HL-60 (cell line): Measurements from ENCODE around the gene EPHB2.
A peak's percentile ranks its signal among the peaks of the same experiment; 100 is the strongest.

Source experiments
- DNase-seq, 2 experiments: peaks; one replicate each; pipeline ENCODE4 v3.0.0-alpha.2; 2010 to 2020; ENCODE audit warnings: low read depth in 1 of 2, low spot score in 1 of 2
- H3K27ac ChIP-seq: fragments of 250-450 bp; sonication (Bioruptor Pico); replicated peaks from 2 replicates; pipeline ENCODE4 v1.5.1; 2020; ENCODE audit warnings: mild to moderate bottlenecking, moderate library complexity
- H3K27me3 ChIP-seq: fragments of 250-450 bp; sonication (Bioruptor Pico); 2 replicates; pipeline ENCODE4 v1.5.1; 2021; ENCODE audit warnings: mild to moderate bottlenecking, moderate library complexity; ENCODE audit not compliant: insufficient read depth, poor library complexity, severe bottlenecking
- H3K4me3 ChIP-seq: replicated peaks from 2 replicates; pipeline ENCODE4 v1.5.1; 2011; ENCODE audit warnings: mild to moderate bottlenecking, control low read depth, low read length; ENCODE audit not compliant: insufficient read depth
- GABPA ChIP-seq: IDR thresholded peaks from 2 replicates; pipeline ENCODE4 v1.6.1; 2012; ENCODE audit warnings: low read depth
- POLR2AphosphoS5 ChIP-seq: IDR thresholded peaks from 2 replicates; pipeline ENCODE4 v1.6.1; 2012; ENCODE audit warnings: low read depth
- SPI1 ChIP-seq: IDR thresholded peaks from 2 replicates; pipeline ENCODE4 v1.6.1; 2012; ENCODE audit warnings: low read depth, mild to moderate bottlenecking, borderline replicate concordance
- TF ChIP-seq, protein P1 (sequence below): IDR thresholded peaks from 2 replicates; pipeline ENCODE4 v1.6.1; 2012; ENCODE audit warnings: low read depth; ENCODE audit not compliant: insufficient replicate concordance
- TF ChIP-seq, protein P2 (sequence below): IDR thresholded peaks from one replicate; pipeline ENCODE4 v1.5.1; 2011; ENCODE audit warnings: low read length, control low read depth, inconsistent platforms; ENCODE audit not compliant: insufficient read depth

EPHB2 gene

GRCh38 chr1:22930240-22930912 lies 219.7 kb downstream of the EPHB2 start:
- H3K27ac ChIP-seq = no peak overlapping the region
- TF ChIP-seq, protein P1, sequence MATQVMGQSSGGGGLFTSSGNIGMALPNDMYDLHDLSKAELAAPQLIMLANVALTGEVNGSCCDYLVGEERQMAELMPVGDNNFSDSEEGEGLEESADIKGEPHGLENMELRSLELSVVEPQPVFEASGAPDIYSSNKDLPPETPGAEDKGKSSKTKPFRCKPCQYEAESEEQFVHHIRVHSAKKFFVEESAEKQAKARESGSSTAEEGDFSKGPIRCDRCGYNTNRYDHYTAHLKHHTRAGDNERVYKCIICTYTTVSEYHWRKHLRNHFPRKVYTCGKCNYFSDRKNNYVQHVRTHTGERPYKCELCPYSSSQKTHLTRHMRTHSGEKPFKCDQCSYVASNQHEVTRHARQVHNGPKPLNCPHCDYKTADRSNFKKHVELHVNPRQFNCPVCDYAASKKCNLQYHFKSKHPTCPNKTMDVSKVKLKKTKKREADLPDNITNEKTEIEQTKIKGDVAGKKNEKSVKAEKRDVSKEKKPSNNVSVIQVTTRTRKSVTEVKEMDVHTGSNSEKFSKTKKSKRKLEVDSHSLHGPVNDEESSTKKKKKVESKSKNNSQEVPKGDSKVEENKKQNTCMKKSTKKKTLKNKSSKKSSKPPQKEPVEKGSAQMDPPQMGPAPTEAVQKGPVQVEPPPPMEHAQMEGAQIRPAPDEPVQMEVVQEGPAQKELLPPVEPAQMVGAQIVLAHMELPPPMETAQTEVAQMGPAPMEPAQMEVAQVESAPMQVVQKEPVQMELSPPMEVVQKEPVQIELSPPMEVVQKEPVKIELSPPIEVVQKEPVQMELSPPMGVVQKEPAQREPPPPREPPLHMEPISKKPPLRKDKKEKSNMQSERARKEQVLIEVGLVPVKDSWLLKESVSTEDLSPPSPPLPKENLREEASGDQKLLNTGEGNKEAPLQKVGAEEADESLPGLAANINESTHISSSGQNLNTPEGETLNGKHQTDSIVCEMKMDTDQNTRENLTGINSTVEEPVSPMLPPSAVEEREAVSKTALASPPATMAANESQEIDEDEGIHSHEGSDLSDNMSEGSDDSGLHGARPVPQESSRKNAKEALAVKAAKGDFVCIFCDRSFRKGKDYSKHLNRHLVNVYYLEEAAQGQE = no peak
- TF ChIP-seq, protein P2, sequence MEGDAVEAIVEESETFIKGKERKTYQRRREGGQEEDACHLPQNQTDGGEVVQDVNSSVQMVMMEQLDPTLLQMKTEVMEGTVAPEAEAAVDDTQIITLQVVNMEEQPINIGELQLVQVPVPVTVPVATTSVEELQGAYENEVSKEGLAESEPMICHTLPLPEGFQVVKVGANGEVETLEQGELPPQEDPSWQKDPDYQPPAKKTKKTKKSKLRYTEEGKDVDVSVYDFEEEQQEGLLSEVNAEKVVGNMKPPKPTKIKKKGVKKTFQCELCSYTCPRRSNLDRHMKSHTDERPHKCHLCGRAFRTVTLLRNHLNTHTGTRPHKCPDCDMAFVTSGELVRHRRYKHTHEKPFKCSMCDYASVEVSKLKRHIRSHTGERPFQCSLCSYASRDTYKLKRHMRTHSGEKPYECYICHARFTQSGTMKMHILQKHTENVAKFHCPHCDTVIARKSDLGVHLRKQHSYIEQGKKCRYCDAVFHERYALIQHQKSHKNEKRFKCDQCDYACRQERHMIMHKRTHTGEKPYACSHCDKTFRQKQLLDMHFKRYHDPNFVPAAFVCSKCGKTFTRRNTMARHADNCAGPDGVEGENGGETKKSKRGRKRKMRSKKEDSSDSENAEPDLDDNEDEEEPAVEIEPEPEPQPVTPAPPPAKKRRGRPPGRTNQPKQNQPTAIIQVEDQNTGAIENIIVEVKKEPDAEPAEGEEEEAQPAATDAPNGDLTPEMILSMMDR = peak; percentile 46
- no peak for TF ChIP-seq SPI1
- TF ChIP-seq POLR2AphosphoS5 = no peak
- no peak for TF ChIP-seq GABPA
- H3K4me3 ChIP-seq = no peak overlapping the region
- H3K27me3 ChIP-seq = no peaks in the 10 kb centered on the region
- peak in 1 of 2 experiments; percentile 36 for DNase-seq

- no peak for TF ChIP-seq SPI1
- TF ChIP-seq, protein P1 = no peak
- TF ChIP-seq, protein P2 = no peak
- no peak for TF ChIP-seq GABPA
- no peak for TF ChIP-seq POLR2AphosphoS5
- DNase-seq = no peak
- no peaks in the 10 kb centered on the region for H3K27me3 ChIP-seq
Observed at GRCh38 chr1:22932803-22933470, 222.3 kb downstream of the EPHB2 start.

GRCh38 chr1:22935433-22935832 lies 224.8 kb downstream of the EPHB2 start:
- TF ChIP-seq, protein P1 = no peak
- DNase-seq = no peak
- no peaks in the 10 kb centered on the region for H3K27me3 ChIP-seq
- H3K4me3 ChIP-seq = no peak overlapping the region
- H3K27ac ChIP-seq = no peak overlapping the region

More at GRCh38 chr1:22932803-22933470, 222.3 kb downstream of the EPHB2 start:
- H3K27ac ChIP-seq = no peak overlapping the region
- H3K4me3 ChIP-seq = no peak overlapping the region
